Panc1 (cell line): Measurements from ENCODE around the gene DNAH12.

Experiments used
- POLR2AphosphoS5 ChIP-seq: IDR thresholded peaks from 2 replicates; pipeline ENCODE4 v1.6.1; 2012; ENCODE audit warnings: mild to moderate bottlenecking, low read depth, low read length, moderate library complexity
- SIN3A ChIP-seq: IDR thresholded peaks from 2 replicates; pipeline ENCODE4 v1.6.1; 2012; ENCODE audit warnings: low read depth, mild to moderate bottlenecking, low read length, moderate library complexity, borderline replicate concordance; ENCODE audit not compliant: insufficient read depth
- TCF7L2 ChIP-seq: IDR thresholded peaks from 2 replicates; pipeline ENCODE4 v1.6.1; 2011; ENCODE audit warnings: mild to moderate bottlenecking, low read depth, low read length, inconsistent platforms
- TF ChIP-seq, protein P1 (sequence below), 2 experiments: IDR thresholded peaks; 2 replicates each; pipeline ENCODE4 v1.6.1; 2011 to 2012; ENCODE audit warnings: low read depth in 2 of 2, control low read depth in 1 of 2, low read length in 1 of 2, mild to moderate bottlenecking in 1 of 2, moderate library complexity in 1 of 2; ENCODE audit not compliant: insufficient read depth in 1 of 2
- TF ChIP-seq, protein P2 (sequence below): fragments of 450-650 bp; IDR thresholded peaks from 2 replicates; pipeline ENCODE4 v1.5.1; 2017; ENCODE audit warnings: mild to moderate bottlenecking

- TF ChIP-seq, protein P1, sequence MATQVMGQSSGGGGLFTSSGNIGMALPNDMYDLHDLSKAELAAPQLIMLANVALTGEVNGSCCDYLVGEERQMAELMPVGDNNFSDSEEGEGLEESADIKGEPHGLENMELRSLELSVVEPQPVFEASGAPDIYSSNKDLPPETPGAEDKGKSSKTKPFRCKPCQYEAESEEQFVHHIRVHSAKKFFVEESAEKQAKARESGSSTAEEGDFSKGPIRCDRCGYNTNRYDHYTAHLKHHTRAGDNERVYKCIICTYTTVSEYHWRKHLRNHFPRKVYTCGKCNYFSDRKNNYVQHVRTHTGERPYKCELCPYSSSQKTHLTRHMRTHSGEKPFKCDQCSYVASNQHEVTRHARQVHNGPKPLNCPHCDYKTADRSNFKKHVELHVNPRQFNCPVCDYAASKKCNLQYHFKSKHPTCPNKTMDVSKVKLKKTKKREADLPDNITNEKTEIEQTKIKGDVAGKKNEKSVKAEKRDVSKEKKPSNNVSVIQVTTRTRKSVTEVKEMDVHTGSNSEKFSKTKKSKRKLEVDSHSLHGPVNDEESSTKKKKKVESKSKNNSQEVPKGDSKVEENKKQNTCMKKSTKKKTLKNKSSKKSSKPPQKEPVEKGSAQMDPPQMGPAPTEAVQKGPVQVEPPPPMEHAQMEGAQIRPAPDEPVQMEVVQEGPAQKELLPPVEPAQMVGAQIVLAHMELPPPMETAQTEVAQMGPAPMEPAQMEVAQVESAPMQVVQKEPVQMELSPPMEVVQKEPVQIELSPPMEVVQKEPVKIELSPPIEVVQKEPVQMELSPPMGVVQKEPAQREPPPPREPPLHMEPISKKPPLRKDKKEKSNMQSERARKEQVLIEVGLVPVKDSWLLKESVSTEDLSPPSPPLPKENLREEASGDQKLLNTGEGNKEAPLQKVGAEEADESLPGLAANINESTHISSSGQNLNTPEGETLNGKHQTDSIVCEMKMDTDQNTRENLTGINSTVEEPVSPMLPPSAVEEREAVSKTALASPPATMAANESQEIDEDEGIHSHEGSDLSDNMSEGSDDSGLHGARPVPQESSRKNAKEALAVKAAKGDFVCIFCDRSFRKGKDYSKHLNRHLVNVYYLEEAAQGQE (IDR thresholded peaks at IDR 0.05; ENCODE audit: insufficient read depth in 1 of 2, low read depth in 2 of 2, low read length in 1 of 2) = no peak
- TF ChIP-seq, protein P2, sequence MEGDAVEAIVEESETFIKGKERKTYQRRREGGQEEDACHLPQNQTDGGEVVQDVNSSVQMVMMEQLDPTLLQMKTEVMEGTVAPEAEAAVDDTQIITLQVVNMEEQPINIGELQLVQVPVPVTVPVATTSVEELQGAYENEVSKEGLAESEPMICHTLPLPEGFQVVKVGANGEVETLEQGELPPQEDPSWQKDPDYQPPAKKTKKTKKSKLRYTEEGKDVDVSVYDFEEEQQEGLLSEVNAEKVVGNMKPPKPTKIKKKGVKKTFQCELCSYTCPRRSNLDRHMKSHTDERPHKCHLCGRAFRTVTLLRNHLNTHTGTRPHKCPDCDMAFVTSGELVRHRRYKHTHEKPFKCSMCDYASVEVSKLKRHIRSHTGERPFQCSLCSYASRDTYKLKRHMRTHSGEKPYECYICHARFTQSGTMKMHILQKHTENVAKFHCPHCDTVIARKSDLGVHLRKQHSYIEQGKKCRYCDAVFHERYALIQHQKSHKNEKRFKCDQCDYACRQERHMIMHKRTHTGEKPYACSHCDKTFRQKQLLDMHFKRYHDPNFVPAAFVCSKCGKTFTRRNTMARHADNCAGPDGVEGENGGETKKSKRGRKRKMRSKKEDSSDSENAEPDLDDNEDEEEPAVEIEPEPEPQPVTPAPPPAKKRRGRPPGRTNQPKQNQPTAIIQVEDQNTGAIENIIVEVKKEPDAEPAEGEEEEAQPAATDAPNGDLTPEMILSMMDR = no peak
- TF ChIP-seq POLR2AphosphoS5 (no peak), SIN3A (no peak), TCF7L2 (no peak)
Measured at GRCh38 chr3:57382933-57383332, 161.2 kb downstream of the DNAH12 start.
